ENCODE data around the gene ACR. TPM values are rescaled to one million over a fixed set of nuclear protein-coding genes. Genes with fewer than 3 reads are reported as not detected.
A peak's percentile ranks its signal among the peaks of the same experiment; 100 is the strongest.

The ACR gene
- 1 to 10 TPM in 1 of 4 donors, under 1 TPM in 3; 0.38 to 1.2 (median 0.72) TPM for total RNA-seq
- 0.41 TPM for polyA plus RNA-seq
- long read RNA-seq, donor 1 = 0 reads
- long read RNA-seq, donor 2 = 0 reads
- long read RNA-seq, donor 3 = 0 reads
- long read RNA-seq, donor 4 = 0 reads

DNA sequence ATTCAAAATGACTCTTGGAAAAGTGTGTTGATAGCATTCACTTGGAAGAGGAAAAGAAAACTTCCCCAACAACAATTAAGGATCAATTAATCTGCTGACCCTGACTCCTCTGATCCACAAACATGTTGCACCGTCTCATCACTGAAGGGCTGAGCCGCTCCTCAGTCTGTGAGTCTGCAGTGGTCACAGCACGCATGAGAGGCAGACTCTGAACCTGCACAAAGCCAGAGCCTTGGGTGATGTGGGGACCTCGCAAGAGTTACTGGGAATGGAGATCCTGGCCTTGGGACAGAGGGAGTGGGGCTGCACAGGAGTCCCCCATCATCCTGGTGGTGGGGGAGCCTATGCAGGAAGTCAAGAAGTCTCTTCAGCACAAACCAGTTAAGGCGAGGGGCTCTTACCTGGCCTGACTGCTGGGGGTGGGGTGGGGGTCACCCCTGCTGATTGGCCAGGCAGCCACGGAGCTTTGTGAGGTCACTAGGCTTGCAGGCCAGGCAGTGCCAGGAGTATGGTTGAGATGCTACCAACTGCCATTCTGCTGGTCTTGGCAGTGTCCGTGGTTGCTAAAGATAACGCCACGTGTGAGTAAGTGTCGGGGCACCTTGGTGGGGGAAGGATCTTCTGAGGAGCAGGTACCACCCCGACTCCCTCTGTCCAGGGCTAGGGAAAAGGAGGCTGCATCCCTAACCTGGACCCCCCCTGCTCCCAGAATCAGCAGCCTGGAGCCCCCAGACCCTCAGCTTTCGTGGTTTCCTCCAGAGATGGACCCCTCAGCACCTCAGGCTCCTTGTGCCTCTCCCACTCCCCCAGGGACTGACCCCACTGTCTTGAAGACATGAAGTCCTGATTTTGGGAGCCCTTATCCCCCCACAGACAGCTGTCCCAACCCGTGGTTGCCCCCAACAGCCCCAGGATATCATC, at the start of gene ACR:
TSS of gene ACR (plus strand) at position 477 of the 921 bp plus-strand sequence. CDS start at position 509, 32 bp downstream.
- Histone ChIP-seq H3K27ac (ENCODE audit: low read length) (no peak within 1 kb of the TSS), H3K27me3 (ENCODE audit: control insufficient read depth, insufficient read depth) (no peaks in the 10 kb centered on the region), H3K4me1 (ENCODE audit: control insufficient read depth, insufficient read depth, low read length) (no peaks in the 10 kb centered on the region), H3K9me3 (ENCODE audit: control insufficient read depth, low read length) (no peaks in the 10 kb centered on the region), H3K4me3 (ENCODE audit: low read length) (no peak within 1 kb of the TSS)
- ATAC-seq (peak in 1 of 2 donors; percentile 1), DNase-seq (peak in 2 of 3 donors; percentile 12 to 33)
- 75% methylated on average over 13 of the region's 13 CpGs for WGBS
- intact Hi-C loops (cut with DNase I) = no loop called here

DNA sequence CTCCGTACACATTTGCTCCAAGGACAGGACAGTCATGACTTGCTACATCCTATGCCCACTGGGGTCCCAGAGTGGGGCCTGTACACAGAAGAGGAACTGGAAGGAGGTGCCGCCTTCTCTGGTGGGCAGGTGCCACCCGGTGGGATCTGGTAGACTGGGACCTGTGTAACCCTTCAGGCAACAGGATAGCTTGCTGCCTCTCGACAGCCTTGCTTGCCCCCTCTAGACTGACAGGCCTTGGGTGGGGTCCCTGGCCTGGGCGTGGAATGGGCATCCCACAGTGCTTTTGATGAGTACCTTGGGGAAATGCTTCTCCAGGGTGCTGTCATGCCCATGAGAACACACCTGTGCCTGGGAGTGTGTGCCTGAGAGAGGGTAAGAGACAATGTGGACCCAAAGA, 49.6 kb upstream of the ACR start:
- Histone ChIP-seq H3K27ac (ENCODE audit: low read length) (no peak overlapping the region), H3K4me1 (ENCODE audit: control insufficient read depth, insufficient read depth, low read length) (no peaks in the 10 kb centered on the region), H3K4me3 (ENCODE audit: low read length) (no peak overlapping the region), H3K9me3 (ENCODE audit: control insufficient read depth, low read length) (no peaks in the 10 kb centered on the region), H3K27me3 (ENCODE audit: control insufficient read depth, insufficient read depth) (no peaks in the 10 kb centered on the region)
- intact Hi-C loops (cut with DNase I) = no loop called here
- 77% methylated on average over 5 of the region's 5 CpGs for WGBS
- ATAC-seq (peak in 1 of 2 donors; percentile 14), DNase-seq (no peak)

DNA sequence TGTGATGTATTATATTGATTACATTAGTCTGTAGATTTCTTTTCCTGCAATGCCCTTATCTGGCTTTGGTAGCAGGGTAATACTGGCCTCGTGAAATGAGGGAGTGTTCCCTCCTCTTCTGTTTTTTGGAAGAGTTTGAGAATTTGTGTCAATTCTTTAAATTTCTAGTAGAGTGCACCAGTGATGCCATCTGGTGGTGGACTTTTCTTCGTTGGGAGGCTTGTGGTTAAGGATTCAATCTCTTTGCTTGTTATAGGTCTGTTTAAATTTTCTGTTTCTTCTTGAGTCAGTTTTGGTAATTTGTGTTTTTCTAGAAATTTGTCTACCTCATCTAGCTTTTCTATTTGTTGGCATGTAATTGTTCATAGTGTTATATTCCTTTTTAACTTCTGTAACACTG, 46.5 kb upstream of the ACR start:
- H3K4me3 ChIP-seq (ENCODE audit: low read length) = no peak overlapping the region
- no peaks in the 10 kb centered on the region for H3K4me1 ChIP-seq (ENCODE audit: control insufficient read depth, insufficient read depth, low read length)
- no peak overlapping the region for H3K27ac ChIP-seq (ENCODE audit: low read length)
- no peak for ATAC-seq
- intact Hi-C loops (cut with DNase I) = no loop called here
- H3K27me3 ChIP-seq (ENCODE audit: control insufficient read depth, insufficient read depth) = no peaks in the 10 kb centered on the region
- DNase-seq = peak in 1 of 3 donors; percentile 30
- no peaks in the 10 kb centered on the region for H3K9me3 ChIP-seq (ENCODE audit: control insufficient read depth, low read length)
- 15% methylated on average over 2 of the region's 2 CpGs for whole genome bisulfite sequencing

DNA sequence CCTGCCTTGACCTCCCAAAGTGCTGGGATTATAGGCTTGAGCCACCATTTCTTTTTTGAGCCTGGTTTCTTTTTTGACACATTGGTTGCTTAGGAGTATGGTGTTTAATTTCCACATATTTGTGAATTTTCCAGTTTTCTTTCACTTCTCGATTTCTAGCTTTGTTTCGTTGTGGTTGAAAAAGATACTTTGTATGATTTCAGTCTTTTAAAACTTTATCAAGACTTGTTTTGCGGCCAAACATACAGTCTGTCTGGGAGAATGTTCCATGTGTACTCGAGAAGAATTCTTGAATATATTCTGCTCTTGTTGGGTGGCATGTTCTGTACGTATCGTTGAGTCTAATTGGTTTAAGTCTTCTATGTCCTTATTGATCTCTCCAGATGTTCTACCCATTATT, 44.5 kb upstream of the ACR start:
- peaks cover 3% of the 10 kb centered on the region for H3K4me1 ChIP-seq (ENCODE audit: control insufficient read depth, insufficient read depth, low read length)
- no peaks in the 10 kb centered on the region for H3K27me3 ChIP-seq (ENCODE audit: control insufficient read depth, insufficient read depth)
- no peaks in the 10 kb centered on the region for H3K9me3 ChIP-seq (ENCODE audit: control insufficient read depth, low read length)
- no peak overlapping the region for H3K27ac ChIP-seq (ENCODE audit: low read length)
- ATAC-seq (no peak), DNase-seq (no peak)
- WGBS = 75% methylated on average over 6 of the region's 6 CpGs
- intact Hi-C loops (cut with DNase I) = no loop called here
- H3K4me3 ChIP-seq (ENCODE audit: low read length) = no peak overlapping the region

DNA sequence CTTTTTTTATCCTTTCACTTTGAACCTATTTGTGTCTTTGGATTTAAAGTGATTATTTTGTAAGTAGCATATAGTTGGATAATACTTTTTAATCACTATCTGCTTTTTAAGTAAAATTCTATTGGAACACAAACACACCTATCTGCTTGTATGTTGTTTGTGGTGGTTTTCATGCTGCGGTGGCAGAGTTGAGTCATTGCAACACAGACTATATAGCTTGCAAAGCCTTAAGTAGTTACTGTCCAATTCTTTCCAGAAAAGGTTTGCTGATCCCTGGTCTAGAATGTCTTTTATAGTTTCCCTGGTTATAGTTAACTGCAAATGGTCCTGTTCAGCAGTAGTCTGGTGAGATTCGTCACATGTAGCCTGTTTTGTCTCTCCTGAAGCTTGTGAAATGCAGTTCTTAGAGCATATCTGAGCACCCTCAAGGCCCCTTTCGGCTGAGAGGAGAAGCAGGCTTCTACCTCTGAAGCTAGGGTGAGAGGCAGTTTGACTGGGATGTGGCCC, 43.9 kb upstream of the ACR start:
- intact Hi-C loops (cut with DNase I) = no loop called here
- H3K9me3 ChIP-seq (ENCODE audit: control insufficient read depth, low read length) = no peaks in the 10 kb centered on the region
- no peak for DNase-seq
- no peaks in the 10 kb centered on the region for H3K27me3 ChIP-seq (ENCODE audit: control insufficient read depth, insufficient read depth)
- H3K4me1 ChIP-seq (ENCODE audit: control insufficient read depth, insufficient read depth, low read length) = peaks cover 3% of the 10 kb centered on the region
- 62% methylated on average over 3 of the region's 3 CpGs for WGBS
- H3K27ac ChIP-seq (ENCODE audit: low read length) = no peak overlapping the region
- H3K4me3 ChIP-seq (ENCODE audit: low read length) = no peak overlapping the region
- no peak for ATAC-seq

DNA sequence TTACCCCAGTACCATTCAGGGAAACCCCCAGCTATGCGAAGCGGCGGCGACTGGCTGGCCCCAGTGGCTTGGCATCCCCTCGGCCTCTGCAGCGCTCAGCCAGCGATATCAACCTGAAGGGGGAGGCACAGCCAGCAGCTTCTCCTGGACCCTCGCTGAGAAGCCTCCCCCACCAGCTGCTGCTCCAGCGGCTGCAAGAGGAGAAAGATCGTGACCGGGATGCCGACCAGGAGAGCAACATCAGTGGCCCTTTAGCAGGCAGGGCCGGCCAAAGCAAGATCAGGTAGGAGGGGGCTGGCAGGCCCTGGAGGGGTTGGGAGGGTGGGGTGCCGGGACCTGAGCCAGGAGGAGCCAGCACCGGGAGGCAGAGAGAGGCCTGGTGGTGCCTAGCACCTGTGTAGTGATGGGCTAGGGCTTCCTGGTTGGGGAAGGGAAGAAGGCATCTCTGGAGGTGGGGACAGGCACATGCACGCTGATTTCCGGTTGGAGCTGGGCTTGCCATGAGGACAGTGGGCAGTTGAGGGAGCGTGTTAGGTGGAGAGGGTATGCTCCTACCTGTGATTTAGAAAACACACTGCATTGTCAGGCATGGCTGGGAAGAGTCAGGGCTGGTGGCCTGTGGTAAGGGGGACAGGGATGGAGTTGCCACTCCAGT, 43.1 kb upstream of the ACR start:
- WGBS = 73% methylated on average over 18 of the region's 18 CpGs
- no peaks in the 10 kb centered on the region for H3K9me3 ChIP-seq (ENCODE audit: control insufficient read depth, low read length)
- peak; percentile 11 to 40 (median 34) for DNase-seq
- H3K4me3 ChIP-seq (ENCODE audit: low read length) = no peak overlapping the region
- no peak for ATAC-seq
- intact Hi-C loops (cut with DNase I) = loop anchor here in 1 of 4 donors (5.0 kb wide), 1 partner anchor 68 kb away; the partner anchor contains the start of gene ARSA
- H3K27me3 ChIP-seq (ENCODE audit: control insufficient read depth, insufficient read depth) = no peaks in the 10 kb centered on the region
- no peak overlapping the region for H3K27ac ChIP-seq (ENCODE audit: low read length)
- peaks cover 3% of the 10 kb centered on the region for H3K4me1 ChIP-seq (ENCODE audit: control insufficient read depth, insufficient read depth, low read length)

DNA sequence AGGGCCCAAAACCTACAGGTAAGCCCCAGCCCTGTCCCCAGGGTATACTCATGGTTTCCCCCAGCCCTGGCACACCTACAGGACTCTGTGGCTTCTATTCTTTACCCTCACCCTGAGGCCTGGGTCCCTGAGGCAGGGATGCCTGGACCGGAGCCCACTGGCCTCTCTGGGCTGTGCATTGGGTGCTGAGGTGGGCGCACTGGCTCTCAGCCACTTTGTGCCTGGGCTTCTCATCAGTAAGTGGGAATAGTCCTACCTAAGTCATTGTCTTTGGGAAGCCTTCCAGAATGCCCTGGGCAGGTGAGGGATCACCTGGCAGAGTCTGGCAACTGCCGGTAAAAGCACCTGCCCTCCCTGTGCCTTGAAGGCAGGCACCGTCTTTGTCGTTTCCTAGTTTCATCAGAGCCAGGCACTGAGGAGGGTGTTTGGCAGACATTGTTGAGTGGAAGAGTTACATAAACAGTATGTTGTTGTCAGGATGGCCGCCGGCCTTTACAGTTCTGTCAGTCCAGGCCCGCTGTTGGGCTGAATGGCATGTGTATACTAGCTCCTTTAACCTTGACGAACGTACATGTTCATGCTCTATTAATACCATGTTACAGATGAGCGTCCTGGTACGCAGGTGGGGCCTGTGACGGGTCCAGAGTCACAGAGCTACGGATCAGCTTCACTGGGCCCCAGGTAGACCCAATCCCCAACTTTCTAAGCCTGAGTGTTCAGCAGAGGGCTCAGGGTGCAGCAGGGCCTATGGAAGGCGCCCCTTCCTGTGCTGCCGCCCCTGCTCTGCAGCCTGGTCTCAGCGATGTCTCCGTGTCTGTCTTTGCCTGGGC, 42.4 kb upstream of the ACR start:
- H3K4me3 ChIP-seq (ENCODE audit: low read length) = no peak overlapping the region
- WGBS = 76% methylated on average over 18 of the region's 18 CpGs
- no peak overlapping the region for H3K27ac ChIP-seq (ENCODE audit: low read length)
- ATAC-seq (no peak), DNase-seq (peak; percentile 8 to 40 (median 27))
- H3K27me3 ChIP-seq (ENCODE audit: control insufficient read depth, insufficient read depth) = no peaks in the 10 kb centered on the region
- peaks cover 3% of the 10 kb centered on the region for H3K4me1 ChIP-seq (ENCODE audit: control insufficient read depth, insufficient read depth, low read length)
- H3K9me3 ChIP-seq (ENCODE audit: control insufficient read depth, low read length) = no peaks in the 10 kb centered on the region
- intact Hi-C loops (cut with DNase I) = loop anchor here in 1 of 4 donors (5.0 kb wide), 1 partner anchor 68 kb away; the partner anchor contains the start of gene ARSA

DNA sequence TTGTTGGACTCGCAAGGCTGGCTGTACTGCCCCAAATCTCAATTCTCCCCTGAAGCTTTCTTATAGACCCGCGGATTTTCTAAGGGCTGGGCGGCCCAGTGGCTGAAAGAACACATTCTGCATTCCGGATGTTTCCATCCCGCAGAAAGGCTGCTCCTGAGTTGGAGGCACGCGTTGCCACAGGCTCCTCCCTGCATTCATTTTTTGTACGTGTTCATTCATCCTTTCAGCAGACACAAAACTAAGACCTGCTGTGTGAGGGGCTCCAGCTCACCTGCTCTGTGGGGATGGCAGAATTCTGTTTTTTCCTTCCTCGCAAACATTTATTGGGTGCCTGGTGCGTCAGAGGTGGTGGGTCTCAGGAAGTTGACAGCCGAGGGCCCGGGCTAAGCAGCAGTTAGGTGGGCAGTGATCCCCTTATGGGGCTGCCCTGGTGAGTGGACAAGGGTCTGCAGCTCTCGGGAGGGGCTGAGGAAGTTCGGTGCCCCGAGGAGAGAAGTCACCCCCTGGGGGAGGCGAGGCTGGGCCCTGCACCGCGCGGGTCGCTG, 41.7 kb upstream of the ACR start:
- H3K27ac ChIP-seq (ENCODE audit: low read length) = no peak overlapping the region
- H3K9me3 ChIP-seq (ENCODE audit: control insufficient read depth, low read length) = no peaks in the 10 kb centered on the region
- H3K4me1 ChIP-seq (ENCODE audit: control insufficient read depth, insufficient read depth, low read length) = peaks cover 3% of the 10 kb centered on the region
- no peak overlapping the region for H3K4me3 ChIP-seq (ENCODE audit: low read length)
- DNase-seq = peak in 1 of 3 donors; percentile 8
- ATAC-seq = peak; percentile 28 to 39
- 43% methylated on average over 21 of the region's 21 CpGs for WGBS
- intact Hi-C loops (cut with DNase I) = loop anchor here in 1 of 4 donors (5.0 kb wide), 1 partner anchor 69 kb away; the partner anchor contains the start of gene ARSA
- H3K27me3 ChIP-seq (ENCODE audit: control insufficient read depth, insufficient read depth) = no peaks in the 10 kb centered on the region

DNA sequence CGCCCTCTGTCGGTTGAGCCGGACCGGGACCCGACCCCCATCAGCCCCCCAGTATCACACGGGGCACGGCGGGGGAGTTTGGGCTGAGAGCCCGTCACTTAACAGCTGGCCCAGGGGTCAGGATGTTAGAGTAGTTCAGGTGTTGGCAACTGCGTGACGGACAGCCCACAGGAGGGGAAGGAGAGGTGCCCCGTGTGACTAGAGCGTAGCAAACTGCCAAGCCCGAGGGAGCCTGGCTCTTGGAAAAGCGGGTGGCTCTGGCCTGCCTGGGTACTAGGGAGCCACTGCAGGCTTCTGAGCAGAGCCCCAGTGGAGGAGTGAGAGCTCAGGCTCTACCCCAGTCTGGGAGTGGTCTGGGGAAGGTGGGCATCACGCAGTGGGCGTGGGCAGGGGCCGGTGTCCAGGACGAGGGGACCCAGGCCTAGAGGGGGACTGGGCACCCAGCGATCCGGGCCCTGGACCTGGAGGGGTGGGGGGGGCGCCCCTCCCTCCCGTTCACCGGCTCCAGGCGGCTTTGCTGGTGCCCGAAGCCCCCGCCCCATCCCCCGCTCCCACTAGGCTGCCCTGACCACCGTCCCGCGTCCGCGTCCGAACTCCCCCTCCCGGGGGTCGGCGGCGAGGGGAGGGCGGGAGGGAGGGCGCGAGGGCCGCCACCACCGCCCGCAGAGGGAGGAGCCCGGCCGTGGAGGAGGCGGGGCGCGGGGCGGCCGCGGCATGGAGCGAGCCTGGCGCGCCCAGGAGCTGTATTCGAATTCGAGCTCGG, 41.0 kb upstream of the ACR start:
- Histone ChIP-seq H3K4me1 (ENCODE audit: control insufficient read depth, insufficient read depth, low read length) (peaks cover 3% of the 10 kb centered on the region), H3K4me3 (ENCODE audit: low read length) (peak overlapping the region; percentile 46), H3K9me3 (ENCODE audit: control insufficient read depth, low read length) (no peaks in the 10 kb centered on the region), H3K27ac (ENCODE audit: low read length) (no peak overlapping the region), H3K27me3 (ENCODE audit: control insufficient read depth, insufficient read depth) (no peaks in the 10 kb centered on the region)
- ATAC-seq = peak; percentile 40 to 59
- peak; percentile 41 to 76 (median 75) for DNase-seq
- intact Hi-C loops (cut with DNase I) = loop anchor here in 1 of 4 donors (5.0 kb wide), 1 partner anchor 70 kb away; the partner anchor contains the start of gene ARSA
- WGBS = 31% methylated on average over 53 of the region's 58 CpGs
